ENCODE measurements around the gene GUCY1B1. TPM values are rescaled to one million over a fixed set of nuclear protein-coding genes. Genes with fewer than 3 reads are reported as not detected.

Gene GUCY1B1
- total RNA-seq, 1 experiment from 2014 or later: not detected

DNA sequence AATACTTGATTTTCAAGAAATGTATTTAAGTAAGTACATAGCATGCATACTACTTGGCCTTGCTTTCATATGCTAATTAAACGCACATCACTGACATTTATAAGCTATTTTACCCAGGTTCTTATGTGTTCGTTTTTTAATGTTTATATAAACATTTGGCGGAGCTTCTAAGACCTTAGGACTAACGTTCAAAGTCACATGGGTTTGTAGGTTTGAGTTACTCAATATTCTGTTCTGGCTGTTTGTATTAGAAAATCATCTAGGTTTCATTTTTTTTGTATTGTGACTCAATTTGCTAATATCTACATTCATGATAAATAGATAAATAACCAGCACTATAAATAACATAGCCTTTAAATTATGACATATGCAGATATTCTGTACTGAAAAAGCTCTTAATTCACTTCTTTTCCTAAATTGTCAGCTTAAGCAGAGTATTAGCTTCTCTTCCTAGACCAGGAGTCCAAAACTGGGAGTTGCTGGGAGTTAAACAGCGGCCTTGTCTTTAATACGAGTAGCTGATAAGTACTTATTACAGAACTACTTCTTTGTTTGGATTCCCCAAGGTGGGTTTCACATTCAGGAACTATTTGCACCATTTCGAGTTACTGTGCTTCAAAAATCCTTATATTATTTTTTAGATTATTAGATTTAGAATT, 42.0 kb downstream of the GUCY1B1 start:
- intact Hi-C loops (cut with micrococcal nuclease): no loop called here
- no peak overlapping the region for H3K27ac Mint-ChIP-seq (ENCODE audit: low read depth, unreplicated experiment)
- DNase-seq (ENCODE audit: unreplicated experiment): no peak
- no TSS peak for BruUV-seq (replicated peaks)
- no peak for TF ChIP-seq CTCF (IDR thresholded peaks at IDR 0.05; ENCODE audit: unreplicated experiment)
- H3K4me1 Mint-ChIP-seq (ENCODE audit: insufficient read depth, unreplicated experiment): peaks cover 12% of the 10 kb centered on the region
- H3K4me3 Mint-ChIP-seq (ENCODE audit: unreplicated experiment): no peak overlapping the region
- ChIA-PET POLR2A (interaction anchor here (0.6 kb wide), 1 partner anchor 823 kb away, joined by 3 read pairs; no protein-coding TSS in a partner anchor), CTCF (interaction anchor here (0.6 to 1.8 kb wide), 7 partner anchors 9 to 358 kb away, joined by 3 to 5 read pairs (median 3); partner anchors contain the start of genes CTSO and TDO2)
- no peaks in the 10 kb centered on the region for H3K9me3 Mint-ChIP-seq (ENCODE audit: unreplicated experiment)
- no peaks in the 10 kb centered on the region for H3K27me3 Mint-ChIP-seq (ENCODE audit: insufficient read depth, unreplicated experiment)
- no peaks in the 10 kb centered on the region for H3K36me3 Mint-ChIP-seq (ENCODE audit: insufficient read depth, unreplicated experiment)

GRCh38 chr4:155802190-155802959, 43.6 kb downstream of the GUCY1B1 start:
- CTCF ChIA-PET: interaction anchor here (1.8 kb wide), 1 partner anchor 15 kb away, joined by 5 read pairs; no protein-coding TSS in a partner anchor
- intact Hi-C loops (cut with micrococcal nuclease): no loop called here
- Mint-ChIP-seq H3K27ac (ENCODE audit: low read depth, unreplicated experiment) (no peak overlapping the region), H3K9me3 (ENCODE audit: unreplicated experiment) (no peaks in the 10 kb centered on the region), H3K4me3 (ENCODE audit: unreplicated experiment) (no peak overlapping the region), H3K36me3 (ENCODE audit: insufficient read depth, unreplicated experiment) (no peaks in the 10 kb centered on the region), H3K27me3 (ENCODE audit: insufficient read depth, unreplicated experiment) (no peaks in the 10 kb centered on the region), H3K4me1 (ENCODE audit: insufficient read depth, unreplicated experiment) (peaks cover 12% of the 10 kb centered on the region)
- TF ChIP-seq CTCF (IDR thresholded peaks at IDR 0.05; ENCODE audit: unreplicated experiment): no peak
- DNase-seq (ENCODE audit: unreplicated experiment): no peak
- POLR2A ChIA-PET: no interaction called here
- BruUV-seq (replicated peaks): no TSS peak

GRCh38 chr4:155805016-155805415, 46.2 kb downstream of the GUCY1B1 start:
- ChIA-PET POLR2A (interaction anchor here (0.6 kb wide), 1 partner anchor 40 kb away, joined by 4 read pairs; no protein-coding TSS in a partner anchor), CTCF (no interaction called here)
- peak; percentile 30 for DNase-seq (ENCODE audit: unreplicated experiment)
- intact Hi-C loops (cut with micrococcal nuclease): no loop called here
- no peaks in the 10 kb centered on the region for H3K9me3 Mint-ChIP-seq (ENCODE audit: unreplicated experiment)
- no peak for TF ChIP-seq CTCF (IDR thresholded peaks at IDR 0.05; ENCODE audit: unreplicated experiment)
- BruUV-seq (replicated peaks): no TSS peak
- peaks cover 12% of the 10 kb centered on the region for H3K4me1 Mint-ChIP-seq (ENCODE audit: insufficient read depth, unreplicated experiment)
- H3K27me3 Mint-ChIP-seq (ENCODE audit: insufficient read depth, unreplicated experiment): no peaks in the 10 kb centered on the region
- peak overlapping the region; percentile 59 for H3K27ac Mint-ChIP-seq (ENCODE audit: low read depth, unreplicated experiment)
- no peaks in the 10 kb centered on the region for H3K36me3 Mint-ChIP-seq (ENCODE audit: insufficient read depth, unreplicated experiment)
- no peak overlapping the region for H3K4me3 Mint-ChIP-seq (ENCODE audit: unreplicated experiment)

- DNase-seq (ENCODE audit: unreplicated experiment): no peak
- BruUV-seq (replicated peaks): no TSS peak
- no peak for TF ChIP-seq CTCF (IDR thresholded peaks at IDR 0.05; ENCODE audit: unreplicated experiment)
- Mint-ChIP-seq H3K4me3 (ENCODE audit: unreplicated experiment) (no peak overlapping the region), H3K4me1 (ENCODE audit: insufficient read depth, unreplicated experiment) (peaks cover 12% of the 10 kb centered on the region), H3K9me3 (ENCODE audit: unreplicated experiment) (no peaks in the 10 kb centered on the region), H3K27me3 (ENCODE audit: insufficient read depth, unreplicated experiment) (no peaks in the 10 kb centered on the region), H3K36me3 (ENCODE audit: insufficient read depth, unreplicated experiment) (no peaks in the 10 kb centered on the region), H3K27ac (ENCODE audit: low read depth, unreplicated experiment) (no peak overlapping the region)
- intact Hi-C loops (cut with micrococcal nuclease): no loop called here
- POLR2A ChIA-PET: interaction anchor here (1.0 kb wide), 1 partner anchor 146 kb away, joined by 3 read pairs; no protein-coding TSS in a partner anchor
- CTCF ChIA-PET: interaction anchor here (0.6 to 5.7 kb wide), 4 partner anchors 83 to 787 kb away, joined by 3 to 139 read pairs (median 3); partner anchors contain the start of gene CTSO
Measured at GRCh38 chr4:155807021-155807420, 48.2 kb downstream of the GUCY1B1 start.
